ENCODE data around the gene ZBTB17. TPM values are rescaled to one million over a fixed set of nuclear protein-coding genes. Genes with fewer than 3 reads are reported as not detected.
"Not testable (repeated sequence)": the region's sequence is repeated elsewhere in the genome, so short reads cannot be mapped to it uniquely, and the experiment has no call there.

The ZBTB17 gene
- total RNA-seq, 1 donor from 2014 or later = 37.7 TPM

DNA sequence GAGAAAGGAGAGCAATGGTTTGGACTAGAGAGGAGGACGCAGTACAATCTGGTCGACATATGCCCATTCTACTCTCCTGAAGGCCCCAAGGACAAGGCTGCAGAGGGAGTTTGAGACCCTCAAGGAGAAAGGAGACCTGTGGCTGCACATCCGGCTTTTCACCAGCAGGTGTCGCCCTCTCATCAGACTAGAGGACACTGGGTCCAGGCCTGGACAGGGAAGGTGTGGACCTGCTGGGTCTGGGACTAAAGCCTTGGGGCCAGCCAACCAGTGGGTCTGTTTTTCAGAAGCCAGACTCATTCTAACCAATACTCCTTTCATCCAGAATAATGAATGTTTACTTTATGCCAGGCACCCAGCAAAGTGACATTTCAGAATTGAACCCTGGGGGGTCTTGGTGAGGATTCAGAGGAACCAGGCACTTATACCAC is 33.1 kb upstream of the ZBTB17 start:
- Histone ChIP-seq H3K9me3 (no peaks in the 10 kb centered on the region), H3K4me3 (no peak overlapping the region), H3K27me3 (ENCODE audit: low read depth) (no peaks in the 10 kb centered on the region), H3K36me3 (no peaks in the 10 kb centered on the region), H3K4me1 (peaks cover 18% of the 10 kb centered on the region), H3K27ac (no peak overlapping the region)
- peak; percentile 86 for DNase-seq
- intact Hi-C loops (cut with DNase I) = no loop called here
- TF ChIP-seq, protein P1, sequence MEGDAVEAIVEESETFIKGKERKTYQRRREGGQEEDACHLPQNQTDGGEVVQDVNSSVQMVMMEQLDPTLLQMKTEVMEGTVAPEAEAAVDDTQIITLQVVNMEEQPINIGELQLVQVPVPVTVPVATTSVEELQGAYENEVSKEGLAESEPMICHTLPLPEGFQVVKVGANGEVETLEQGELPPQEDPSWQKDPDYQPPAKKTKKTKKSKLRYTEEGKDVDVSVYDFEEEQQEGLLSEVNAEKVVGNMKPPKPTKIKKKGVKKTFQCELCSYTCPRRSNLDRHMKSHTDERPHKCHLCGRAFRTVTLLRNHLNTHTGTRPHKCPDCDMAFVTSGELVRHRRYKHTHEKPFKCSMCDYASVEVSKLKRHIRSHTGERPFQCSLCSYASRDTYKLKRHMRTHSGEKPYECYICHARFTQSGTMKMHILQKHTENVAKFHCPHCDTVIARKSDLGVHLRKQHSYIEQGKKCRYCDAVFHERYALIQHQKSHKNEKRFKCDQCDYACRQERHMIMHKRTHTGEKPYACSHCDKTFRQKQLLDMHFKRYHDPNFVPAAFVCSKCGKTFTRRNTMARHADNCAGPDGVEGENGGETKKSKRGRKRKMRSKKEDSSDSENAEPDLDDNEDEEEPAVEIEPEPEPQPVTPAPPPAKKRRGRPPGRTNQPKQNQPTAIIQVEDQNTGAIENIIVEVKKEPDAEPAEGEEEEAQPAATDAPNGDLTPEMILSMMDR (IDR thresholded peaks at IDR 0.05) = peak; percentile 99
- peak; percentile 62 to 78 for ATAC-seq

DNA sequence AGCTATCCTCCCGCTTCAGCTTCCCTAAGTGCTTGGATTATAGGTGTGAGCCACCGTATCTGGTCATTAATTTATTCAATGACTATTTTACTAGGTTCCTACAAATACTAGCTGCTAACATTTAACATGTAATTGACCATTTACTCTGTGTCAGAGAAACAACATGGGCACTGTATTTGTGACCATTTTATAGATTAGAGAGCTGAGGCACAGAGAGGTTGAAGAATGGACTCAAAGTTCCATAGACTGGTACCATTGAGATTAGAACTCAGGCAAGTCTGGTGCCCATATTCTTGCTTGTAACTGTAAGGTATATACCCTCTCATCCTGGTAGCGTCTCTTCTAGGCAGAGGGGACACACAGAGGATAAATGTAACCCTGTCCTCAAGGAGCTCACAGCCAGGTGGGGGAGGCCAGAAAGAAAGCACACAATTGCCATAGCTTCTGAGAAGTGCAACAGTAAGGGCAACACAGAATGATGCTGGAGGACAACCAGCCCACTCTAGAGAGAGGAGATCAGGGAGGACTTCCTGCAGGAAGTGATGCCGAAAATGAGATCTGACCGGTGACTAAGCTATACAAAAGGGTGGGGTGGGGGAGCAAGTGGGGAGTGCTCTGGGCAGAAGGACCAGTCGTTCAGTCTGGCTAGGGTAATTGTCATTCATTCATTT is 31.9 kb upstream of the ZBTB17 start:
- Histone ChIP-seq H3K27me3 (ENCODE audit: low read depth) (no peaks in the 10 kb centered on the region), H3K27ac (no peak overlapping the region), H3K36me3 (no peaks in the 10 kb centered on the region), H3K9me3 (no peaks in the 10 kb centered on the region), H3K4me3 (no peak overlapping the region), H3K4me1 (peaks cover 8% of the 10 kb centered on the region)
- DNase-seq = no peak
- intact Hi-C loops (cut with DNase I) = no loop called here
- TF ChIP-seq, protein P1 (IDR thresholded peaks at IDR 0.05) = no peak
- no peak for ATAC-seq

DNA sequence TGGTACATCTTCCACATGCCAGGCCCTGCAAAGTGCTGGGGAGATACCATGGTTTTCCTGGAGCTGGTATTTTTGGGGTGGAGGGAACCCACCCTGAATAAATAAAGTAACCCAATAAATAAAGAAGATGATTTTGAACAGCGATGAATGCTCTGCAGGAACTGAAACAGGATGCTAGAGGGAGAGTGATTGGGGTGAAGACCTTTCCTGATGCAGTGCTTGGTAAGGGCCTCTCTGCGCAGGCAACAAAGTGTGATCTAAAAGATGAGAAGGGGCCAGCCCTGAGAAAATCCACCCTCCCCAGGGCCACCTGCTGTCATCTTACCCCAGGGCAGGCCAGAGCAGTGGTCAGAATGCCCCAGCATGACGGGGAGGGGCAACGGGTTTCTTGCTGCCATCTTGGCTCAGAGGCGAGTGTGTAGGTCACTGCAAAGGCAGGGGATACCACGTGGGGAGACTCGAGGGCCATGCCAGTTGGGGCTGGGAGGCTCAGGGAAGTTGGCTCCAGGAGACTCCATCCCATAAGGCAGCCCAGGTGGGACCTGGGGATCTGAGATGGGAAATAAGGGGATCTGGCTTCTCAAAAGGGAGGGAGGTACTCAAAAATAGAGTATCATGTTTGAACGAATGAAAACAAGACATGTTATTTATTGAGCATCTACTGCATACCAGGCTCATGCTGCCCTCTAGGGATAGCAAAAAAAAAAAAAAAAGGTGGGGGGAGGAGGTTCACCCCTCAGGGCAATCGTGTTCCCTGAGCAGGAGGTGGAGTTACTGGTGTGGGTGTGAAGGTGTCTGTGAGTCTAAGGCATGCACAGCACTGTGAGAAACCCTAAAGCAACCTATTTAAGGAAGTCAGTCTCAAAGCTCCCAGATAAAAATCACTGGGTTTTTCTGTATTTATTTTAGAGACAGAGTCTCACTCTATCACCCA is 30.9 kb upstream of the ZBTB17 start:
- DNase-seq (peak; percentile 15), ATAC-seq (no peak)
- Histone ChIP-seq H3K27me3 (ENCODE audit: low read depth) (no peaks in the 10 kb centered on the region), H3K4me1 (no peaks in the 10 kb centered on the region), H3K27ac (no peak overlapping the region), H3K36me3 (no peaks in the 10 kb centered on the region), H3K9me3 (no peaks in the 10 kb centered on the region), H3K4me3 (no peak overlapping the region)
- TF ChIP-seq, protein P1 (IDR thresholded peaks at IDR 0.05) = no peak
- intact Hi-C loops (cut with DNase I) = no loop called here

DNA sequence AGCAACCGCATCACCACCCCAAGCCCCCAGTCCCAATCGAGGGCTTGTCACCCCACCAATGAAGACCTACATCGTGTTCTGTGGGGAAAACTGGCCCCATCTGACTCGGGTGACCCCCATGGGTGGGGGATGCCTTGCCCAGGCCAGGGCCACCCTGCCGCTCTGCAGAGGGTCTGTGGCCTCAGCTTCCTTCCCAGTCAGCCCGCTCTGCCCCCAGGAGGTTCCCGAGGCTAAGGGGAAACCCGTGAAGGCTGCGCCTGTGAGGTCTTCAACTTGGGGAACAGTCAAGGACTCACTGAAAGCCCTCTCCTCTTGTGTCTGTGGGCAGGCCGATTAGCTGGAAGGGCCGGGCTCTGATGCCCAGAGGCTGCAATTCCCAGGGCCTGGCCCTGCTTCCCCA is 30.1 kb upstream of the ZBTB17 start:
- DNase-seq (peak; percentile 18), ATAC-seq (no peak)
- intact Hi-C loops (cut with DNase I) = no loop called here
- Histone ChIP-seq H3K4me1 (no peaks in the 10 kb centered on the region), H3K36me3 (no peaks in the 10 kb centered on the region), H3K9me3 (no peaks in the 10 kb centered on the region), H3K27me3 (ENCODE audit: low read depth) (no peaks in the 10 kb centered on the region), H3K27ac (no peak overlapping the region), H3K4me3 (no peak overlapping the region)
- TF ChIP-seq, protein P1 (IDR thresholded peaks at IDR 0.05) = no peak

DNA sequence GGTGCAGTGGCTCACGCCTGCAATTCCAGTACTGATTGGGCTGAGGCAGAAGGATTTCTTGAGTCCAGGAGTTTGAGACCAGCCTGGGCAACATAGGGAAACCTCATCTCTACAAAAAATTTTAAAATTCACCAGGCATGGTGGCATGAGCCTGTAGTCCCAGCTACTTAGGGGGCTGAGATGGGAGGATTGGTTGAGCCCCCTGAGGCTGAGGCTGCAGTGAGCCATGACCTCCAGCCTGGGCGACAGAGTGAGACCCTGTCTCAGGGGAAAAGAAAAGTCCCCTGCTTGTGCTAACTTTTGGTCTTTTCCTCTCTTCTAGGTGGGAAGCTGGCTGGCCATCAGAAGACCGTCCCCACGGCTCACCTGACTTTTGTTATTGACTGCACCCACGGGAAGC is 29.7 kb upstream of the ZBTB17 start:
- H3K4me3 ChIP-seq = no peak overlapping the region
- DNase-seq (no peak), ATAC-seq (no peak)
- intact Hi-C loops (cut with DNase I) = no loop called here
- H3K36me3 ChIP-seq = no peaks in the 10 kb centered on the region
- H3K4me1 ChIP-seq = no peaks in the 10 kb centered on the region
- H3K27me3 ChIP-seq (ENCODE audit: low read depth) = no peaks in the 10 kb centered on the region
- no peak overlapping the region for H3K27ac ChIP-seq
- TF ChIP-seq, protein P1 (IDR thresholded peaks at IDR 0.05) = no peak
- H3K9me3 ChIP-seq = no peaks in the 10 kb centered on the region

DNA sequence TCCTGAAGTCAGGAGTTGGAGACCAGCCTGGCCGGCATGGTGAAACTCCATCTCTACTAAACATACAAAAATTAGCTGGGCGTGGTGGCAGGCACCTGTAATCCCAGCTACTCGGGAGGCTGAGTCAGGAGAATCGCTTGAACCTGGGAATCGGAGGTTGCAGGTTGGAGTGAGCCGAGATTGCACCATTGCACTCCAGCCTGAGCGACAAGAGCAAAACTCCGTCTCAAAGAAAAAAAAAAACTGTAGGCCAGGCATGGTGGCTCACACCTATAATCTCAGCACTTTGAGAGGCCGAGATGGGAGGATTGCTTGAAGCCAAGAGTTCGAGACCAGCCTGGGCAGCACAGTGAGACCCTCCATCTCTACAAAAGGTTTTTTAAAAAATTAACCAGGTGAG is 25.4 kb upstream of the ZBTB17 start:
- H3K4me3 ChIP-seq; H3K9me3 ChIP-seq; H3K27me3 ChIP-seq (ENCODE audit: low read depth); H3K36me3 ChIP-seq; ATAC-seq; H3K4me1 ChIP-seq; intact Hi-C loops (cut with DNase I); DNase-seq; H3K27ac ChIP-seq: not testable (repeated sequence)
